ENCODE data around the gene UGT1A7.

Gene UGT1A7

GRCh38 chr2:233818639-233819621 lies 137.2 kb downstream of the UGT1A7 start:
- no peak for DNase-seq (ENCODE audit: low read depth)
- no peak overlapping the region for H3K4me3 ChIP-seq (ENCODE audit: low read depth, low read length)
- in situ Hi-C loops (cut with HindIII; ENCODE audit: low sequenced_read_pairs), result no loop called here
- TF ChIP-seq, protein P1, sequence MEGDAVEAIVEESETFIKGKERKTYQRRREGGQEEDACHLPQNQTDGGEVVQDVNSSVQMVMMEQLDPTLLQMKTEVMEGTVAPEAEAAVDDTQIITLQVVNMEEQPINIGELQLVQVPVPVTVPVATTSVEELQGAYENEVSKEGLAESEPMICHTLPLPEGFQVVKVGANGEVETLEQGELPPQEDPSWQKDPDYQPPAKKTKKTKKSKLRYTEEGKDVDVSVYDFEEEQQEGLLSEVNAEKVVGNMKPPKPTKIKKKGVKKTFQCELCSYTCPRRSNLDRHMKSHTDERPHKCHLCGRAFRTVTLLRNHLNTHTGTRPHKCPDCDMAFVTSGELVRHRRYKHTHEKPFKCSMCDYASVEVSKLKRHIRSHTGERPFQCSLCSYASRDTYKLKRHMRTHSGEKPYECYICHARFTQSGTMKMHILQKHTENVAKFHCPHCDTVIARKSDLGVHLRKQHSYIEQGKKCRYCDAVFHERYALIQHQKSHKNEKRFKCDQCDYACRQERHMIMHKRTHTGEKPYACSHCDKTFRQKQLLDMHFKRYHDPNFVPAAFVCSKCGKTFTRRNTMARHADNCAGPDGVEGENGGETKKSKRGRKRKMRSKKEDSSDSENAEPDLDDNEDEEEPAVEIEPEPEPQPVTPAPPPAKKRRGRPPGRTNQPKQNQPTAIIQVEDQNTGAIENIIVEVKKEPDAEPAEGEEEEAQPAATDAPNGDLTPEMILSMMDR (IDR thresholded peaks at IDR 0.05; ENCODE audit: low read depth, low read length, missing control alignments), result no peak

DNA sequence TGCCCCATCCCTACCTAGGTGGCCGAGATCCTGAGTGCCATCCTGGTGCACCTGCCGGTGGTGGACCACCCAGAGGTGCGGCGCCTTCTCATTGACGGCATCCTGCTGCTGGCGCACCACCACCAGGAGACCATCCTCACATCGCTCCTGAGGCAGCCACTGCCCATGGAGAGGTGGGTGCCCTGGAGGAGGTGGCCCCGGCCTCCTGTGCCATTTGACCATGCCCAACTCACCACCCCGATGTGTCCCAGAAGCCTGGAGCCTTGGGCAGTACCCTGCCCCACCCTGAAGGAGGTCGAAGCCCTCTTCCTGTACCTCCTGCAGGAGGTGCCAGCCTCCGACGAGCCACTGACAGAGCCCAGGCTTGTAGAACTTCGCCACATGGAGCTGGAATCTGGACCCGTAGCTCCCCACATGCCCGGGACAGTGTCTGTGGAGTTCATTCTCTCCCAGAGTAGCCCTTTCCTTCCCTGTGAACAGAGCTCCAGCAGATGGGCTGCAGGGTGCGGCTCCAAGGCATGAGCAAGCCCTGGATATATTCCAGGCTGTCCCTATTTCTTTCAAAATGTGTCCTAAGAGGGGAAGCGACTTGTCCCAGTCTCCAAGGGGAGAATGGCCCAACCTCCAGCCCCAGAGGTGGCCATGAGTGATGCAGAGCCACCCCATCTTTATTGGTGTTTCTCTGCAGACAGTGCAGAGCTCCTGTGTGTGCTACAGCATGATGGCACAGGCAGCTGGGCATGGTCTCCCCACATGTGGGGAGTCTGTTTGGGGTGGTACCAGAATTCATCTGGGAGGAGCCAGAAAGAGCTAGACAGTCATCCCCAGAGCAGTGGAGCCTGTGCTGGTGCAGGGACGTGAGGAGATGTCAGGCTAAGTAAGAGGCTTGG lies 138.4 kb downstream of the UGT1A7 start:
- DNase-seq (ENCODE audit: low read depth), result no peak
- TF ChIP-seq, protein P1 (IDR thresholded peaks at IDR 0.05; ENCODE audit: low read depth, low read length, missing control alignments), result no peak
- in situ Hi-C loops (cut with HindIII; ENCODE audit: low sequenced_read_pairs), result no loop called here
- no peak overlapping the region for H3K4me3 ChIP-seq (ENCODE audit: low read depth, low read length)

DNA sequence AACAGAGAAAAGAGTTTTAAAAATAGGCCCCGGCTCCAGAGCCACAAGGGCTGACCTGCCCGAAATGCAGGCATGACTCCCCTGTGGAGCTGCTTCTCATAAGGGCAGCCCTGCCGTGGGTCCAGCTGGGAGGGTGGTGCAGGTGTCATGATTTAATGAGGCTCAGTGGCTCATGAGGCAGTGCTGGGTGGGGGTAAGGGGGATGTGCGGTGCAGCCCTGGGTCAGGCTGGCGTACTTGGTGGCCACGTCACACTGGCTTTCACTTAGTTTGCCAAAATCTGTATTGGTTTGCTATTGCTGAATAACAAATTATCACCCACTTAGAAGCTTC lies 139.0 kb downstream of the UGT1A7 start:
- no peak for DNase-seq (ENCODE audit: low read depth)
- in situ Hi-C loops (cut with HindIII; ENCODE audit: low sequenced_read_pairs), result no loop called here
- H3K4me3 ChIP-seq (ENCODE audit: low read depth, low read length), result no peak overlapping the region
- TF ChIP-seq, protein P1 (IDR thresholded peaks at IDR 0.05; ENCODE audit: low read depth, low read length, missing control alignments), result no peak

- DNase-seq (ENCODE audit: low read depth), result no peak
- in situ Hi-C loops (cut with HindIII; ENCODE audit: low sequenced_read_pairs), result no loop called here
- no peak overlapping the region for H3K4me3 ChIP-seq (ENCODE audit: low read depth, low read length)
- TF ChIP-seq, protein P1 (IDR thresholded peaks at IDR 0.05; ENCODE audit: low read depth, low read length, missing control alignments), result no peak
Observed at GRCh38 chr2:233821196-233821595, 139.5 kb downstream of the UGT1A7 start.

GRCh38 chr2:233821709-233822100 lies 140.0 kb downstream of the UGT1A7 start:
- no peak overlapping the region for H3K4me3 ChIP-seq (ENCODE audit: low read depth, low read length)
- in situ Hi-C loops (cut with HindIII; ENCODE audit: low sequenced_read_pairs), result no loop called here
- no peak for DNase-seq (ENCODE audit: low read depth)
- TF ChIP-seq, protein P1 (IDR thresholded peaks at IDR 0.05; ENCODE audit: low read depth, low read length, missing control alignments), result no peak

GRCh38 chr2:233822101-233822771 lies 140.5 kb downstream of the UGT1A7 start:
- TF ChIP-seq, protein P1 (IDR thresholded peaks at IDR 0.05; ENCODE audit: low read depth, low read length, missing control alignments), result no peak
- in situ Hi-C loops (cut with HindIII; ENCODE audit: low sequenced_read_pairs), result no loop called here
- no peak for DNase-seq (ENCODE audit: low read depth)
- no peak overlapping the region for H3K4me3 ChIP-seq (ENCODE audit: low read depth, low read length)

Measured in astrocyte of the cerebellum (primary cell).